ENCODE data around the gene CIB4. TPM values are rescaled to one million over a fixed set of nuclear protein-coding genes. Genes with fewer than 3 reads are reported as not detected.

Gene CIB4
- not detected for total RNA-seq
- long read RNA-seq: 0 reads

DNA sequence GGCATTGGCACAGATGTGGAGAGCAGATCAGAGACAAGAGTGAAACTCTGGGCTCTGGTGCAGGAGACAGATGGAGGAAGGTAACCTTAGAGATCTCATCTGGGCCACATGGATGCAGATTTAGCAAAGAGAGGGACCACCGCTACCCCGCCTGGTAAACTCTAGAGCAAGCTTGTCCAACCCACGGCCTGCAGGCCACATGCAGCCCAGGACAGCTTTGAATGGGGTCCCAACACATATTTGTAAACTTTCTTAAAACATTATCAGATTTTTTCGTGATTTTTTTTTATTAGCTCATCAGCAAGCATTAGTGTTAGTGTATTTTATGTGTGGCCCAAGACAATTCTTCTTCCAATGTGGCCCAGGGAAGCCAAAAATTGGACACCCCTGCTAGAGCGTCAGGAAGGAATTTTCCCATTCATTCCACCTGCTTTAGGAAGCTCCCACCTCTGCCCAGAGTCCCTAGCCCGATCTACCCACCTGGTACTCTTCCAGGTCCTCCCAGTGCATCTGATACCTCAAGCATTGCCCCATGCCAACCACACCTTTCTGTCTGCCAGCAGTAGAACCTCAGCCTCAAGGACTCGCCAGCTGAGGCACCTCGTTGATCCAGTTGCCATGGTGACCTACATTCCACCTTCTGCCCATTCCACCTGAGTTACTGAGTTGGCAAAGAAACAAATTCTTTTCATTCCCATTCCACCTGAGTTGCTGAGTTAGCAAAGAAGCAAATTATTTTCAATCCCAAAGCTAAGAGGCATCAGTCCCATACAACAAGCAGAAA lies at the start of gene CIB4:
Gene CIB4 (minus strand): TSS at position 586 of the 784 bp plus-strand sequence. CDS start 52 bp downstream, at position 534.
- intact Hi-C loops (cut with DNase I): no loop called here
- TF ChIP-seq, protein P1, sequence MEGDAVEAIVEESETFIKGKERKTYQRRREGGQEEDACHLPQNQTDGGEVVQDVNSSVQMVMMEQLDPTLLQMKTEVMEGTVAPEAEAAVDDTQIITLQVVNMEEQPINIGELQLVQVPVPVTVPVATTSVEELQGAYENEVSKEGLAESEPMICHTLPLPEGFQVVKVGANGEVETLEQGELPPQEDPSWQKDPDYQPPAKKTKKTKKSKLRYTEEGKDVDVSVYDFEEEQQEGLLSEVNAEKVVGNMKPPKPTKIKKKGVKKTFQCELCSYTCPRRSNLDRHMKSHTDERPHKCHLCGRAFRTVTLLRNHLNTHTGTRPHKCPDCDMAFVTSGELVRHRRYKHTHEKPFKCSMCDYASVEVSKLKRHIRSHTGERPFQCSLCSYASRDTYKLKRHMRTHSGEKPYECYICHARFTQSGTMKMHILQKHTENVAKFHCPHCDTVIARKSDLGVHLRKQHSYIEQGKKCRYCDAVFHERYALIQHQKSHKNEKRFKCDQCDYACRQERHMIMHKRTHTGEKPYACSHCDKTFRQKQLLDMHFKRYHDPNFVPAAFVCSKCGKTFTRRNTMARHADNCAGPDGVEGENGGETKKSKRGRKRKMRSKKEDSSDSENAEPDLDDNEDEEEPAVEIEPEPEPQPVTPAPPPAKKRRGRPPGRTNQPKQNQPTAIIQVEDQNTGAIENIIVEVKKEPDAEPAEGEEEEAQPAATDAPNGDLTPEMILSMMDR (IDR thresholded peaks at IDR 0.05): no peak
- Histone ChIP-seq H3K4me3 (peak within 1 kb of the TSS; percentile 19), H3K9me3 (no peaks in the 10 kb centered on the region), H3K27me3 (ENCODE audit: low read depth) (no peaks in the 10 kb centered on the region), H3K36me3 (no peaks in the 10 kb centered on the region), H3K4me1 (peaks cover 11% of the 10 kb centered on the region), H3K27ac (no peak within 1 kb of the TSS)
- ATAC-seq (peak; percentile 81 to 85), DNase-seq (no peak)

DNA sequence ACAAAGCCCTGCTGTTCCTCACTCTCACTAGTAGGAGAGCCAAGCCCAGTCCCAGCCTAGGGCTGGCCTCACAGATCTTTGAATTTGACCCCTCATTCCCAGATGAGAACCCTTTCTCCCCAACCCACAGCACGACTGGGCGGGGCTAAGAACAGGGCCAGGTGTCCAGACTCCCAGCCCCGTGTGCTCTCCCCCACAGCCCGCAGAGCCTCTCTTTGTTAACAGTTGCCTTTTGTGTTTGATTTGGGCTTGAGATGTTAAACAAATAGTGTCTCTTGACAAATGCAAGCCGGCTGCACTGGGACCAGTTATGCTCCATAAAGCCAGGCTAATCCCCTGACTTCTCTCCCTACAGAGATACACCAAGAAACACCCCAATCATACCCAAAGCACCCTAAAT lies 46.6 kb upstream of the CIB4 start:
- TF ChIP-seq, protein P1 (IDR thresholded peaks at IDR 0.05): no peak
- Histone ChIP-seq H3K27me3 (ENCODE audit: low read depth) (peaks cover 5% of the 10 kb centered on the region), H3K4me3 (no peak overlapping the region), H3K27ac (no peak overlapping the region), H3K36me3 (no peaks in the 10 kb centered on the region), H3K9me3 (no peaks in the 10 kb centered on the region), H3K4me1 (peaks cover 13% of the 10 kb centered on the region)
- peak in 1 of 2 donors; percentile 15 for ATAC-seq
- intact Hi-C loops (cut with DNase I): no loop called here
- DNase-seq: no peak

DNA sequence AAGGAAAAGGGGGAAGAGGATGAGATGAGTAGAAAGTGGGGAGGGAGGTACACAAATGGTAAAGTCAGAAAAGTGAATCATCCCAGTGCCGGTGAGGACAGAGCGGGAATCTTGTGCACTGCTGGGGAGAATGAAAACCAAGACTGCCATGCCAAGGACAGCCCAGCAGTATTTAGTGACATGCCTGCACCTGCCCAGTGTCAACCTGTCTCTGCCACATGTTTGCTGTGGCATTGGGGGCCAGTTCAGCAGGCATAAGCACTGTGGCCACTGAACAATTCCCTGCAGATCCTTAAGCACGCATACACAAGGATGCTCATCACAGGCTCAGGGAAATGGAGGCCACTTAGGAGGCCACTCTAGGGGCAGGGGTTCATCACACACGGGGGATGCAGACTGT lies 46.2 kb upstream of the CIB4 start:
- ATAC-seq (no peak), DNase-seq (no peak)
- intact Hi-C loops (cut with DNase I): no loop called here
- Histone ChIP-seq H3K27ac (no peak overlapping the region), H3K36me3 (no peaks in the 10 kb centered on the region), H3K4me3 (no peak overlapping the region), H3K27me3 (ENCODE audit: low read depth) (peaks cover 4% of the 10 kb centered on the region), H3K4me1 (peaks cover 13% of the 10 kb centered on the region), H3K9me3 (no peaks in the 10 kb centered on the region)
- TF ChIP-seq, protein P1 (IDR thresholded peaks at IDR 0.05): no peak

DNA sequence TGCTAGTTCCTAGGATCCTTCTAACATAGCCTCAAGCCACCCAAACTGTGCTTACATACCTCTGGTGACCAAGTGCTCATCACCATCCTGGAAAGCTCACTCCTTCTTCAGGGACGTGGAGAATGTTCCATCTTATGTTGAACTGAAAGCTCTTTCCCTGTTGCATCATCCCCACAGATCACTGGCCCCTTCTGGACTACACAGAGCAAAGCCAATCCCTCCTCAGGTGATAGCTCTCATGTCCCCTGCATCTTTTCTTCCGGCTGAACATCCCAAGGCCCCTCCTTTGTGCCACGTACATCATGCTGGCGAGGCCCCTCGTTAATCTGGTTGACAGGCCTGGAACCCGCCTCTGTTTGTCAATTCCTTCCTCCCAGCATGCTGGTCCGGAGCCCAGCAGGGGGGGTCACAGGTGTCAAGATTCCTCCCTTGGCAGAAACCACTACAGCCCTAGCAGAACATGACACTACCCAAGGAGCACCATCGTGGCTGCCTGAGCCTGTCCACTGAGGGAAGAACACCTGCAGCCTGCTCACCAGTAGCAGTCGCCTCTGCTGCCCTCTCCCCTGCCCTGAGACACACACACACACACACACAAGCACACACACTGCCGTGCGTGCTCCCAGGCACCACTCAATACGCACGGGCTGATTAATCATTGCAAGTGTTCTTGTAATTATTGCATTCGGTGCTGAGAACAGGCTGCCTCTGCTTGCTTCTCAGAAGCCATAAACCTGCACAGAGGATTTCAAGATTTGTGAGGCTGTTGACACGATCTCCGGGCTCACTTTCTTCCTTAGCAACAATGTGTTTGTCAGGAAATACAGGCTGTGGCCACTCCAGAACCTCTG lies 45.0 kb upstream of the CIB4 start:
- ATAC-seq: peak; percentile 27 to 55
- H3K27me3 ChIP-seq (ENCODE audit: low read depth): peaks cover 4% of the 10 kb centered on the region

DNA sequence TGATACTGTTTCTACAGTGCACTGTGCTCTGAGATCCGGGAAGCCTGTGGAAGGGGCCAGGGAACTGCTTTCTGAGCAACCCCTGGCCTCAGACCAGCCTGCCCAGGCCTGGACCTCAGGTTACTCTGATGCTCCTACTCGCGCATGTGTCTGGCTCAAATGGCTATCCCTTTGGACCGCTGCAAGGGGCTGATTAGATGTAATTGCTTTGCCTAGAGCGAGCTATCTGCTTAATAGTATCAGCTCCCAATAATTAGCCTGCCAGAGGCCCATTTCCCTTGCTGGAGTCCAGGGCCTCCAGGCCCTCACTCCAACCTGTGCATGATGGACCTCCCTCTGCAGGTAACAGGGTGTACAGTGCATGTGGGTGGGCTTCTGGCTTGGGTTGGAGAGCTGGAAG lies 44.2 kb upstream of the CIB4 start:
- peaks cover 13% of the 10 kb centered on the region for H3K4me1 ChIP-seq
- H3K4me3 ChIP-seq: no peak overlapping the region
- no peaks in the 10 kb centered on the region for H3K27me3 ChIP-seq (ENCODE audit: low read depth)
- H3K36me3 ChIP-seq: no peaks in the 10 kb centered on the region
- TF ChIP-seq, protein P1 (IDR thresholded peaks at IDR 0.05): no peak
- no peaks in the 10 kb centered on the region for H3K9me3 ChIP-seq
- no peak for DNase-seq
- ATAC-seq: no peak
- H3K27ac ChIP-seq: no peak overlapping the region
- intact Hi-C loops (cut with DNase I): no loop called here

More for the DNA sequence above, 45.0 kb upstream of the CIB4 start:
- Histone ChIP-seq H3K4me3 (no peak overlapping the region), H3K9me3 (no peaks in the 10 kb centered on the region), H3K36me3 (no peaks in the 10 kb centered on the region), H3K27ac (no peak overlapping the region), H3K4me1 (peaks cover 13% of the 10 kb centered on the region)
- intact Hi-C loops (cut with DNase I): no loop called here
- DNase-seq: no peak
- TF ChIP-seq, protein P1 (IDR thresholded peaks at IDR 0.05): no peak

Data from lower lobe of right lung (tissue), 2 donors.